HepG2 (cell line): ENCODE measurements around the gene KRT17. TPM values are rescaled to one million over a fixed set of nuclear protein-coding genes. Genes with fewer than 3 reads are reported as not detected.
A peak's percentile ranks its signal among the peaks of the same experiment; 100 is the strongest.

Experiments
- AGO2 ChIP-seq: fragments of 200-400 bp; formaldehyde crosslinking; optimal IDR thresholded peaks from 2 replicates; pipeline ENCODE3; 2017; ENCODE audit warnings: mild to moderate bottlenecking, low read depth, low read length, moderate library complexity
- CCDC6 ChIP-seq: sonication (generic); formaldehyde crosslinking; IDR thresholded peaks from 2 replicates; pipeline ENCODE4 v1.8.1; 2022; ENCODE audit warnings: mild to moderate bottlenecking, missing genetic modification reagents, moderate library complexity
- CEBPG ChIP-seq: IDR thresholded peaks from 2 replicates; pipeline ENCODE4 v1.6.1; 2016
- GATAD2A ChIP-seq: IDR thresholded peaks from 2 replicates; pipeline ENCODE4 v1.6.1; 2016
- ISL2 ChIP-seq: sonication (generic); formaldehyde crosslinking; IDR thresholded peaks from 2 replicates; pipeline ENCODE4 v1.5.0; 2020; ENCODE audit warnings: missing genetic modification reagents
- MAZ ChIP-seq, 2 experiments: sonication (generic) in 1 of 2; formaldehyde crosslinking in 1 of 2; IDR thresholded peaks; 2 replicates each; pipeline versions ENCODE4 v1.5.0 to v1.6.1; 2012 to 2020; ENCODE audit warnings: low read depth in 2 of 2, mild to moderate bottlenecking in 2 of 2, borderline replicate concordance in 1 of 2, improper control_type of control experiment in 1 of 2, low read length in 1 of 2, missing genetic modification reagents in 1 of 2, moderate library complexity in 1 of 2
- ZMYM3 ChIP-seq: sonication (generic); formaldehyde crosslinking; IDR thresholded peaks from 2 replicates; pipeline ENCODE4 v1.5.1; 2020; ENCODE audit warnings: mild to moderate bottlenecking, missing genetic modification reagents
- polyA plus RNA-seq, 8 experiments: library from polyadenylated mRNA; depleted of rRNA in 3 of 8; stranded (reverse) in 7 of 8; unstranded in 1 of 8; fragments of >200 nt; fragmentation: Illumina TruSeq in 4 of 8; extraction: Trizol in 4 of 8; gene quantifications; 2 replicates each; pipeline versions ENCODE4 v1.2.1 to v1.2.3, GENCODE V29; 2011 to 2016; ENCODE audit warnings: low read depth in 4 of 8, missing spikeins in 1 of 8, mixed read lengths in 1 of 8; ENCODE audit not compliant: insufficient read depth in 1 of 8
- total RNA-seq, 5 experiments: library from RNA; depleted of rRNA; stranded (reverse); fragments of >200 nt; fragmentation: Illumina TruSeq; extraction: Trizol; gene quantifications; 2 replicates each; pipeline ENCODE4 v1.2.3, GENCODE V29; 2016; ENCODE audit warnings: low read depth in 1 of 5
- TF ChIP-seq, protein P1 (sequence below): sonication (generic); formaldehyde crosslinking; IDR thresholded peaks from 2 replicates; pipeline ENCODE4 v1.9.0; 2021; ENCODE audit warnings: missing genetic modification reagents, borderline replicate concordance
- TF ChIP-seq, protein P2 (sequence below): sonication (generic); formaldehyde crosslinking; IDR thresholded peaks from 2 replicates; pipeline ENCODE4 v1.5.0; 2020; ENCODE audit warnings: missing genetic modification reagents
- TF ChIP-seq, protein P3 (sequence below): sonication (generic); formaldehyde crosslinking; IDR thresholded peaks from 2 replicates; pipeline ENCODE4 v1.4.0; 2020; ENCODE audit warnings: missing genetic modification reagents, borderline replicate concordance
- TF ChIP-seq, protein P4 (sequence below): sonication (generic); formaldehyde crosslinking; IDR thresholded peaks from 2 replicates; pipeline ENCODE4 v1.8.0; 2022; ENCODE audit warnings: mild to moderate bottlenecking, missing genetic modification reagents; ENCODE audit not compliant: insufficient replicate concordance
- TF ChIP-seq, protein P5 (sequence below): sonication (generic); formaldehyde crosslinking; IDR thresholded peaks from 2 replicates; pipeline ENCODE4 v1.8.1; 2023; ENCODE audit warnings: missing genetic modification reagents, inconsistent platforms, borderline replicate concordance
- TF ChIP-seq, protein P6 (sequence below): sonication (generic); formaldehyde crosslinking; IDR thresholded peaks from 2 replicates; pipeline ENCODE4 v1.4.0; 2020; ENCODE audit warnings: mild to moderate bottlenecking, missing genetic modification reagents

KRT17 gene
- total and polyA plus RNA-seq, 2 of the 13 experiments (the other 11 are each of a cell fraction or from before 2014, with no cell fraction given): 0.38 to 0.82 TPM

DNA sequence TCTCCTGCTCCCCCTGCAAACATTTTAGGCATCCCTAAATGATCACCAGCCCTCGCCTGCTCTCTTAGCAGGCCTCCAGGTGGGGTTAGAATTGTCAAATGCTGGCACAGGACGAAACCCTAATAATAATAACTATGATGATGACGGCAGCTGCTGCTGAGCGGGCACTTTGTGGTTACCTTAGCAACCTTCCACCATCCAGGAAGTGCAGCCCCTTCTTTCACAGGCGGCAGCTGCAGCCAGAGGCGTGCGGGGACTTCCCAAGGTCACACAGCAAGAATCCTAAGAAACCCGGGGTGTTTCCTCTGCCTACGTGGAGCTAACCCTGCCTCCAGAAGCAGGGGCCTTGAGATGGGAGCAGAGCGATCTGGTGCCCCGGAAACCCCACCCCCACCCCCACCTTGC lies 41.9 kb upstream of the KRT17 start (continued):
- TF ChIP-seq, protein P1, sequence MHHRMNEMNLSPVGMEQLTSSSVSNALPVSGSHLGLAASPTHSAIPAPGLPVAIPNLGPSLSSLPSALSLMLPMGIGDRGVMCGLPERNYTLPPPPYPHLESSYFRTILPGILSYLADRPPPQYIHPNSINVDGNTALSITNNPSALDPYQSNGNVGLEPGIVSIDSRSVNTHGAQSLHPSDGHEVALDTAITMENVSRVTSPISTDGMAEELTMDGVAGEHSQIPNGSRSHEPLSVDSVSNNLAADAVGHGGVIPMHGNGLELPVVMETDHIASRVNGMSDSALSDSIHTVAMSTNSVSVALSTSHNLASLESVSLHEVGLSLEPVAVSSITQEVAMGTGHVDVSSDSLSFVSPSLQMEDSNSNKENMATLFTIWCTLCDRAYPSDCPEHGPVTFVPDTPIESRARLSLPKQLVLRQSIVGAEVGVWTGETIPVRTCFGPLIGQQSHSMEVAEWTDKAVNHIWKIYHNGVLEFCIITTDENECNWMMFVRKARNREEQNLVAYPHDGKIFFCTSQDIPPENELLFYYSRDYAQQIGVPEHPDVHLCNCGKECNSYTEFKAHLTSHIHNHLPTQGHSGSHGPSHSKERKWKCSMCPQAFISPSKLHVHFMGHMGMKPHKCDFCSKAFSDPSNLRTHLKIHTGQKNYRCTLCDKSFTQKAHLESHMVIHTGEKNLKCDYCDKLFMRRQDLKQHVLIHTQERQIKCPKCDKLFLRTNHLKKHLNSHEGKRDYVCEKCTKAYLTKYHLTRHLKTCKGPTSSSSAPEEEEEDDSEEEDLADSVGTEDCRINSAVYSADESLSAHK (CRISPR knock-in tag): no peak
- TF ChIP-seq CEBPG (CRISPR knock-in tag) (no peak), ZMYM3 (CRISPR knock-in tag) (no peak), ISL2 (CRISPR knock-in tag) (no peak), MAZ (IDR thresholded peaks at IDR 0.05; ENCODE audit: borderline replicate concordance, low read depth, low read length) (no peak), MAZ (CRISPR knock-in tag; IDR thresholded peaks at IDR 0.05; ENCODE audit: low read depth) (no peak), CCDC6 (CRISPR knock-in tag) (peak; percentile 70; the same call in 1 of the 2 replicates), AGO2 (no peak), GATAD2A (CRISPR knock-in tag) (peak; percentile 5; the same call in 1 of the 2 replicates)
- TF ChIP-seq, protein P2, sequence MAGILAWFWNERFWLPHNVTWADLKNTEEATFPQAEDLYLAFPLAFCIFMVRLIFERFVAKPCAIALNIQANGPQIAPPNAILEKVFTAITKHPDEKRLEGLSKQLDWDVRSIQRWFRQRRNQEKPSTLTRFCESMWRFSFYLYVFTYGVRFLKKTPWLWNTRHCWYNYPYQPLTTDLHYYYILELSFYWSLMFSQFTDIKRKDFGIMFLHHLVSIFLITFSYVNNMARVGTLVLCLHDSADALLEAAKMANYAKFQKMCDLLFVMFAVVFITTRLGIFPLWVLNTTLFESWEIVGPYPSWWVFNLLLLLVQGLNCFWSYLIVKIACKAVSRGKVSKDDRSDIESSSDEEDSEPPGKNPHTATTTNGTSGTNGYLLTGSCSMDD (CRISPR knock-in tag): no peak
- TF ChIP-seq, protein P3, sequence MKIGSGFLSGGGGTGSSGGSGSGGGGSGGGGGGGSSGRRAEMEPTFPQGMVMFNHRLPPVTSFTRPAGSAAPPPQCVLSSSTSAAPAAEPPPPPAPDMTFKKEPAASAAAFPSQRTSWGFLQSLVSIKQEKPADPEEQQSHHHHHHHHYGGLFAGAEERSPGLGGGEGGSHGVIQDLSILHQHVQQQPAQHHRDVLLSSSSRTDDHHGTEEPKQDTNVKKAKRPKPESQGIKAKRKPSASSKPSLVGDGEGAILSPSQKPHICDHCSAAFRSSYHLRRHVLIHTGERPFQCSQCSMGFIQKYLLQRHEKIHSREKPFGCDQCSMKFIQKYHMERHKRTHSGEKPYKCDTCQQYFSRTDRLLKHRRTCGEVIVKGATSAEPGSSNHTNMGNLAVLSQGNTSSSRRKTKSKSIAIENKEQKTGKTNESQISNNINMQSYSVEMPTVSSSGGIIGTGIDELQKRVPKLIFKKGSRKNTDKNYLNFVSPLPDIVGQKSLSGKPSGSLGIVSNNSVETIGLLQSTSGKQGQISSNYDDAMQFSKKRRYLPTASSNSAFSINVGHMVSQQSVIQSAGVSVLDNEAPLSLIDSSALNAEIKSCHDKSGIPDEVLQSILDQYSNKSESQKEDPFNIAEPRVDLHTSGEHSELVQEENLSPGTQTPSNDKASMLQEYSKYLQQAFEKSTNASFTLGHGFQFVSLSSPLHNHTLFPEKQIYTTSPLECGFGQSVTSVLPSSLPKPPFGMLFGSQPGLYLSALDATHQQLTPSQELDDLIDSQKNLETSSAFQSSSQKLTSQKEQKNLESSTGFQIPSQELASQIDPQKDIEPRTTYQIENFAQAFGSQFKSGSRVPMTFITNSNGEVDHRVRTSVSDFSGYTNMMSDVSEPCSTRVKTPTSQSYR: no peak
- TF ChIP-seq, protein P4, sequence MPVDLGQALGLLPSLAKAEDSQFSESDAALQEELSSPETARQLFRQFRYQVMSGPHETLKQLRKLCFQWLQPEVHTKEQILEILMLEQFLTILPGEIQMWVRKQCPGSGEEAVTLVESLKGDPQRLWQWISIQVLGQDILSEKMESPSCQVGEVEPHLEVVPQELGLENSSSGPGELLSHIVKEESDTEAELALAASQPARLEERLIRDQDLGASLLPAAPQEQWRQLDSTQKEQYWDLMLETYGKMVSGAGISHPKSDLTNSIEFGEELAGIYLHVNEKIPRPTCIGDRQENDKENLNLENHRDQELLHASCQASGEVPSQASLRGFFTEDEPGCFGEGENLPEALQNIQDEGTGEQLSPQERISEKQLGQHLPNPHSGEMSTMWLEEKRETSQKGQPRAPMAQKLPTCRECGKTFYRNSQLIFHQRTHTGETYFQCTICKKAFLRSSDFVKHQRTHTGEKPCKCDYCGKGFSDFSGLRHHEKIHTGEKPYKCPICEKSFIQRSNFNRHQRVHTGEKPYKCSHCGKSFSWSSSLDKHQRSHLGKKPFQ: no peak
- TF ChIP-seq, protein P5, sequence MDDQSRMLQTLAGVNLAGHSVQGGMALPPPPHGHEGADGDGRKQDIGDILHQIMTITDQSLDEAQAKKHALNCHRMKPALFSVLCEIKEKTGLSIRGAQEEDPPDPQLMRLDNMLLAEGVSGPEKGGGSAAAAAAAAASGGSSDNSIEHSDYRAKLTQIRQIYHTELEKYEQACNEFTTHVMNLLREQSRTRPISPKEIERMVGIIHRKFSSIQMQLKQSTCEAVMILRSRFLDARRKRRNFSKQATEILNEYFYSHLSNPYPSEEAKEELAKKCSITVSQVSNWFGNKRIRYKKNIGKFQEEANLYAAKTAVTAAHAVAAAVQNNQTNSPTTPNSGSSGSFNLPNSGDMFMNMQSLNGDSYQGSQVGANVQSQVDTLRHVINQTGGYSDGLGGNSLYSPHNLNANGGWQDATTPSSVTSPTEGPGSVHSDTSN: no peak
- TF ChIP-seq, protein P6, sequence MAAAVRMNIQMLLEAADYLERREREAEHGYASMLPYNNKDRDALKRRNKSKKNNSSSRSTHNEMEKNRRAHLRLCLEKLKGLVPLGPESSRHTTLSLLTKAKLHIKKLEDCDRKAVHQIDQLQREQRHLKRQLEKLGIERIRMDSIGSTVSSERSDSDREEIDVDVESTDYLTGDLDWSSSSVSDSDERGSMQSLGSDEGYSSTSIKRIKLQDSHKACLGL: no peak
